Amygdala (tissue), 56 donors: ENCODE results near the gene USP48.
A peak's percentile ranks its signal among the peaks of the same experiment; 100 is the strongest.
"Not testable (repeated sequence)": the region's sequence is repeated elsewhere in the genome, so short reads cannot be mapped to it uniquely, and the experiment has no call there.

Experiments
- DNase-seq, 56 donors: peaks; one replicate each; lab custom pipeline; 2025; lab: John Stamatoyannopoulos, UW

Gene USP48

GRCh38 chr1:21705303-21705980, 77.5 kb downstream of the USP48 start:
- DNase-seq: peak in 28 of 56 donors; percentile 1 to 65 (median 14)

- no peak for DNase-seq
Measured at GRCh38 chr1:21704145-21704544, 78.8 kb downstream of the USP48 start.

- peak in 1 of 56 donors; percentile 7 for DNase-seq
Measured at GRCh38 chr1:21703318-21703963, 79.5 kb downstream of the USP48 start.

- no peak for DNase-seq
Measured at GRCh38 chr1:21702780-21703179, 80.2 kb downstream of the USP48 start.

- DNase-seq: no peak
Measured at GRCh38 chr1:21701401-21701800, 81.5 kb downstream of the USP48 start.

GRCh38 chr1:21700094-21700493, 82.9 kb downstream of the USP48 start:
- no peak for DNase-seq

- DNase-seq: no peak
Measured at GRCh38 chr1:21696931-21697330, 86.0 kb downstream of the USP48 start.

GRCh38 chr1:21693732-21694131, 89.2 kb downstream of the USP48 start:
- no peak for DNase-seq

- DNase-seq: no peak
Measured at GRCh38 chr1:21691739-21692138, 91.2 kb downstream of the USP48 start.

- DNase-seq: no peak
Measured at GRCh38 chr1:21689661-21690372, 93.1 kb downstream of the USP48 start.

GRCh38 chr1:21687081-21687529, 95.8 kb downstream of the USP48 start:
- DNase-seq: no peak

- no peak for DNase-seq
Measured at GRCh38 chr1:21685946-21686678, 96.8 kb downstream of the USP48 start.

- DNase-seq: no peak
Measured at GRCh38 chr1:21681426-21681825, 101.5 kb downstream of the USP48 start.

GRCh38 chr1:21680918-21681317, 102.0 kb downstream of the USP48 start:
- DNase-seq: no peak

- no peak for DNase-seq
Measured at GRCh38 chr1:21680381-21680780, 102.6 kb downstream of the USP48 start.

- DNase-seq: no peak
Measured at GRCh38 chr1:21677168-21677567, 105.8 kb downstream of the USP48 start.

- DNase-seq: no peak
Measured at GRCh38 chr1:21674957-21675356, 108.0 kb downstream of the USP48 start.

- not testable (repeated sequence) for DNase-seq
Measured at GRCh38 chr1:21673853-21674252, 109.1 kb downstream of the USP48 start.

- DNase-seq: peak in 20 of 56 donors; percentile 23 to 64 (median 41)
Measured at GRCh38 chr1:21673277-21673780, 109.6 kb downstream of the USP48 start.

GRCh38 chr1:21672478-21673276, 110.3 kb downstream of the USP48 start:
- no peak for DNase-seq
